GM18868 (cell line): ENCODE measurements around the gene TMEM178B.

Source experiments
- ATAC-seq: cut with Tn5 transposase; IDR thresholded peaks from one replicate; pipeline ENCODE4 v1.9.1; 2021; ENCODE audit warnings: mild to moderate bottlenecking, moderate library complexity; ENCODE audit not compliant: unreplicated experiment

Gene TMEM178B

DNA sequence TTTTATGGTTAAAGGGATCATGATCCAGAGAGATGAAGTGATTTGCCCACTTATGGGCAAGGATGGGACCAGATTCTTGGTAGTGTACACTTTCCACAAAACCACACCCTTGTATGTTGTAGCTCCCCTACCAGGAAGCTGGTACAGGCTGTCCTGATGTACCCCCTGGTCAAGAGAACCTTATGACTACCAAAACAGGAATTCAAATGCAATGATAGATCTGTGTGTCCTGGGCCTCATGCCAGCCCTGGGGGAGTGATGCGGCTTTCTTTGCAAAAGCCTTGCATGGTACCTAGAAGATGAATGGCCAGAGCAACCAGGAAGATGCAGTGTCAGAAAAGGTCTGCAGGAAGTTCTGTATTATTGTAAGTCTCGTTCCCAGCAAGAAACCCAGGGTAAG lies 382.4 kb downstream of the TMEM178B start:
- ATAC-seq = no peak

DNA sequence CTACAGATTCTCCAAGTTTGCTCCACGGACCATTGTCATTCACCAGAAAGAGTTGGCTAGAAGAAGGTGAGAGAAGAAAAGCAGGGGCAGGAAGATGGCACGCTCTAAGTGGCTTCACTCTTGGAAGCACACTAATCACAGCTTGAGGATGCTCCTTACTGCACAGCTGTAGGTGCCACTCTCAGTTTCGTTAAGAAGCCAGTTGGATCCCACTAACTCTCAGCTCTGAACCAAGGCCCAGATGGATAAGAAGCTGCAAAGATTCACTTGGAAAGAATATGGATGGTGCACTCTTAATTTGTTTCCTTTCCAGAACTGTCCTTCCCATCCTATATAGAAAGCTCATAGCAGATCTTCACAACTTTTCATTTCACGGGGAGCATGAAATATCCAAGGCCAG lies 382.8 kb downstream of the TMEM178B start:
- ATAC-seq = no peak

DNA sequence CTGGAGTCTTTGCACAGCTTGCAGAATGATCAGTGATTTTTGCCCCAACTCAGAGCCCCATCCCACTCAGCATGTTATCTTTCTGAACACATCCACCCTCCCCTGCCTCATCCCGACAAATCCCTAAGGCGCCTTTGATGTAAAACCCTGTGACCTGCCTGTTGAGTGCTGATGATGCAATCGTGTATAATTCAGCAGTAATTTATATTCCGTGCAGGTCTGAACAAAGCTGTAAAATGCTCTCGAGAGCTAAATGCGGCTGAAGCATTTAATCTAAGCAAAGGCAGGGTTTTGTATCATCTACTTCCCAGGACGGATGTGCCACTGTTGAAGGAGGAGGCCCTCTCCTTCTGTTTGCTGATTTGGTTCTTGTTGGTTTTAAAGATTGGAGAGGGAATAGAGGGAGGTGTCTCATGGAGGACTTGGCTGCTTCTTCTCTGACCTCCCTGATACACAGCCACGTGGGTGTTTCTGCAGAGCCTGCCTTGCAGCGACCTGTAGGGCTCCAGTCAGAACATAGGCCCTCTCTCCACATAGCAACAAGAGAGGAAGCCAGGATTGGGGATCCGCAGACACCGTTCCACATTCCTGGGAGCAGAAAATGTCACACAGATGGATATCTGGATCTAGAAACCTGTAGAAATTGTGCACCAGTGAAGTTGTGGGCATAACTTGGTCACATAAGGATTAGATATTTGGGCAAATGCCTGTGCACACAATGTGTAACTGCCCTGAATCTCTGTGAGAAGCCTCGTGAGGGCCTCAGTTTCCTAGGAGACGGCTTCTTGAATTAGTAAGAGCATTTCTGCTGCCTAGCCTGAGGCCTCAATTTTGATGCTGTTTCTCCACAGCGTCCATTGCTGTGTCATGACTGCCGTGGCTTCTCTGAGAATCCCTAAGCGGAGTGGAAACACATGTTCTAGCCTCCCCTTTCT lies 387.2 kb downstream of the TMEM178B start:
- ATAC-seq = no peak

DNA sequence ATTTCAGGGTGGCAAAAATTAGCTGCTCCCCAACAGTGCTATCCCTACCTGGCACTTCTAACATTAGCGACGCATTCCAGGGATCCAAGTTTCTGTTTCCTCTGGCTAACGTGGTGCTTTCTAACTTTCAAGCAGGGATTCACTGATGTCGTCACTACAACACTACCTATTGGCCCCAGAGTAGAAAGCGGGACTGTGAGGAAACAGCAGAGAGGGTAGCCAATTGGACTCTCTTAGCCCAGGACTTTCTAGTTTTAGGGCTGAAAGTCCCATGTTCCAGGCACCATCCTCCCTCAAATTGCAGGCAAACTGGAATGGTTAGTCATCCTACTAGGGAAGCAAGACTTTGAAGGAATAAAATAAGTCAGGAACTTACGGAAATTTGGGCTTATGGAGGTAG lies 388.1 kb downstream of the TMEM178B start:
- ATAC-seq = no peak

DNA sequence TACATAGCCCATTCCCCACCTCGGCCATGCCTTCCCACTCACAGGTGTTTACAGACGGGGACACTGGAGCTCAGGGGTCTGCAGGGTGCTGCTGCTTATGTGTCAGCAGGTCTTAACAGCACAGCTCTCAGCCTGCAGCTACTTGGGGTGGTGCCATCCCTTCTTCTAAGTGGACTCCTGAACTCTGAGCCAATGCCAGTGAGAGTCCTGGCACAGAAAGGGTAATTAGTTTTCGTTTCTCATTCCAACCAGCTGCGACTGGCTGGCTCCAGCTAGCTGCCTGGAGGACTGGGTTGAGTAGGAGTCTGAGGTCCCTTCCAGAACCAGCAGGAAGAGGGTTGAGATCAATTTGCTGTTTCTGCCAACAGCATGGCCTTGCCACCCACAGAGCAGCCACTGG lies 389.1 kb downstream of the TMEM178B start:
- no peak for ATAC-seq

DNA sequence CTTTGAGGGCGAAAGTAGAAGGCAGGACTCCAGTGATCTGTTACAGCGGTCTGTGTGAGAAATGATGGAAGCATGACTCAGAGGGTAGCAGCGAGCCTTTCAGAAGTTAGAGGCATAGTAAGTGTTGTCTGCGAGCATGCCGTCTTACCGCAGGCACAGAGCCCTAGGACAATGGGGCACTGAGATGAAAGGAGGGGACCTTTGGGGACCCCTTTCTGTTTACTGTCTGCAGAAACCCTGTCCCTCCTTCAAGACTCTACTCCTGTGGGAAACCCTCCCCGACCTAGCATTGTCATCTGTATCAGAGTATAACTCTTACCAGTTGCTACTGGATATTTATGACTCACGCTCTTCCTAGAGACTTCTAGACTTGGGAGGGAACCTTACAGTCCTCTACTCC lies 390.1 kb downstream of the TMEM178B start:
- no peak for ATAC-seq

DNA sequence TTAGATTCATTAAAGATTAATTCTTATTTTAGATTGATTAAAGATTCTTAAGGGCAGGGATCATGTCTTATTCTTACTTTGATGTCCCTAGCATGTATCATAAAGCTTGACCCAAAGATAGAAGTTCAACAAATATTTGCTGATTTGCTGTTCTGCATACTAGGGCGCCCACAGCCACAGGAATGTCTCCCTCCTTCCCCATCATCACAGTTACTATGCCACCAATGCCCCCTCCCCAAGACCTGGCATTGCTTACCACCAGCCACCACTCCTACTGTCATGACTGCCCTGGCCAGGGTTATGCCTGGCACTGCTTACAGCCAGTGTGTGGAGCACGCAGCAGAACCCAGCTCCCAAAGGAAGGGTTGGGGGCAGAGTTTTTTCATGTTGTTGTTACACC lies 390.7 kb downstream of the TMEM178B start:
- ATAC-seq = no peak

DNA sequence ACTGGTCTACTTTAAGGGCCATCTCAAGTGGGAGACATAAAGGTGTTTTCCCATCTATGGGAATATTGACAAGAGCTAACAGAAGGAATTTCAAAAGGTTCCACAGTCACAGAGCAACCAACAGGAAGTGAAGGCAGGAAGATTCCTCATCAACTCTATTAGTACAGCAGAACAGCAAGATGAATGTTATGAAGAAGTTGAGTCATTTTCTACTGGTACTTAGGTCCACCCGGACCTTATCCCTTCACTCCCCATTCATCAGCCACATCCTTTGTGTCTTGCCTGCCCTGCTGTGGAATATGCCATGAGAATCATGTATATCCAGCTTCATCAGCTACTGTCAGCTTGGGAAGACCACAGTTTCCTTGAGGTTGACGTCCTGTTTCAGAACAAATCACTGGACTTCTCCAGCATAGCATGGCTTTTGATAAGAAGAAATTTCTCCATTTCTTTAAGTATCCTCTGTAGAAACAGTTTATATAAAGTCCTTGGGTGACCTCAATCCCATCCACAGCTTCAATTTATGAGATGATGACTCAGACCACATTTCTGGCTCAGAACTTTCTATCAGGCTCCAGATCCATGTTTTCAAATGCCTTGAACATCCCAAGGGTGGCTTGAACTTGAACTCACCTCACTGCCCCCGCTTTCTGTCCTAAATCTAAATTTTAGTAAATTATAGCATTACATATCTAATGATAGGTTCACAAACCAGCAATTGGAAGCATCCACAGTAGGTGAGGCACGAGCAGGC lies 392.5 kb downstream of the TMEM178B start:
- ATAC-seq = no peak

DNA sequence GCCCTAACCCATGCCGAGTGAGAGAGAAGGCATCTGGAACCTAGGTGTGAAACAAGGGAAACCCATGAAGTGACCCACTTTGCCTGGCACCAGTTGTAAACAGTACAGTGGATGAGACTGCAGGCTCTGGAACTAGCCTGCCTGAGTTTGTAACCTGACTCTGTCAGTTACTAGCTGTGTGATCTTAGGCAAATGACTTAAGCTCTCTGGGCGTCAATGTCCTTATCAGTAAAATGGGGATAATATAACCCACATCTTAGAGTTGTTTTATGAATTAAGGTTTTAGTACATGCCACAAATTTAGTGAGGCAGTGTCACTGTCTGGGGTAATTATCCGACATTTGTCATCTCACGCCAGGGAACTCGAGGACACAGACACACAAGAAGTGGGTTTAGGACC lies 394.5 kb downstream of the TMEM178B start:
- ATAC-seq = no peak

DNA sequence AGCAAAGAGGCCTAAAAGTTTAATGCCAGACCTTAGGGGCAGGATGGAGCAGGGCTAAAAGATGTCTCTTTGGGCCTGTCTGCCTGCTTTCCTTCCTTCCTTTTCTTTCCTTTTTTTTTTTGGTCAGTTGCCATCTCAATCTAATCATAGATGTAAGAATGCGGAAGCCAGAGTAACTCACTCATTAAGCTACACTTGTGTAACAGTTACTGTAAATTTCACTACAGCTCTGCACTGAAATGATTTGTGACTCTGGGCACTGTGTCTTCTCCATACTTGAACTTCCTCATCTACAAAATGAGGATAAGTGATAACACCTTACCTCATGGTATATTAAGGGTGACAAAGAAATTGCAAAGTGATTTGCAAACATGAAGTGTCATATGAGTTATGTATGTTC lies 401.8 kb downstream of the TMEM178B start:
- no peak for ATAC-seq

DNA sequence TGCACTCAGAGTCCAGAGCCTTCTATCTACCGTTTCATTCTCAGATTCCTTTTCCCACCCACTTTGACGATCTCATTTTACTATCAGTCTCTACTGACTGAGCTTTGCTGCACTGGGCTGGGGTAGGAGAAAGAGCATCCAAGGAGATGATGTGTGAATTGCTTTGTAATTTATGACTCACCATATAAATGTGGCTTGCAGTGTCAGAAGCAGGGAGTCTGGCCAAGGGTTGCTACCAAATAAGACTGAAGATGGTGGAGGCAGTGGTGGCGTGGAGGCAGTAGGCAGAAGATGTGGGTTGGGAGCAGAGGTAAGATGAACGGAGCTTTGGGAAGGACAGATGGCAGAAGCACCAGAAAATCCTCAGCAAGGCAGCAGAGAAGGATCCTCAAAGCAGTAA lies 404.0 kb downstream of the TMEM178B start:
- no peak for ATAC-seq

DNA sequence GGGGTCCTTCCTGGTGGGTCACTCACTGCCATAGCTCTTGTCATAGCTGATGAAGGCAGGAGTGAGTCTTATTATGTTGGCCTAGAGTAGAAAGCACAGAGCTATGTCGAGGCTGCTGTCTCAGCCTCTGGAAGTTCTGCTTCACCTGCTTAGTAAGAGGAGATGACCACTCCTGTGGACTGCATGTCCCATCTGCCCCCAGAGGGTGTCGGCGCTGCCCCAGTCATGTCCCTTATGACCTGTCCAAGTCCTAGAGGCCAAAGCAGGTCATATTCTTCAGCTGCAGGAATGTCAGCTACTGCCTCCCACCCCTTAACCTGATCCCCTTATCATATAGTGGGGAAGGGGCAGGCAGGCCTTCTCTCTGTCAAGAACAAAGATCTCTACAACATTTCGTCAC lies 405.0 kb downstream of the TMEM178B start:
- ATAC-seq = no peak

DNA sequence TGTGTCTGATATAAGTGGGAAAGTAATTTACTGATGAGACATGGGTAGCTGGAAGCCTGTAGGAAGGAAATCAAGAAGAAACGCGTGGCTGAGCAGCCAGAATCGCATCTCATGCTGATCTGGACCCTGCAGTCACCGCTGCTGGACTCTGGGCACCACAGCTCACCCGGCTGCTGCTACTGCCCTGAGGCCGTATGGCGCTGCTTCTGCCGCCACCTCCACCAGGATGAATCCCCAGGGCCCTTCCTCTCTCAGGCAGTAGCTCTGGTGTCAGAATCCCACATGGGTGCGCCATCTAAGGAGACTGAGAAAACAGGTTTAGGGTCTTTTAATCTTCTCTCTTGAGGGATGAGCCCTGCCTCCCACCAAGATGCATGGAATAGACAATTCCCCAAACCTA lies 407.1 kb downstream of the TMEM178B start:
- ATAC-seq = no peak

DNA sequence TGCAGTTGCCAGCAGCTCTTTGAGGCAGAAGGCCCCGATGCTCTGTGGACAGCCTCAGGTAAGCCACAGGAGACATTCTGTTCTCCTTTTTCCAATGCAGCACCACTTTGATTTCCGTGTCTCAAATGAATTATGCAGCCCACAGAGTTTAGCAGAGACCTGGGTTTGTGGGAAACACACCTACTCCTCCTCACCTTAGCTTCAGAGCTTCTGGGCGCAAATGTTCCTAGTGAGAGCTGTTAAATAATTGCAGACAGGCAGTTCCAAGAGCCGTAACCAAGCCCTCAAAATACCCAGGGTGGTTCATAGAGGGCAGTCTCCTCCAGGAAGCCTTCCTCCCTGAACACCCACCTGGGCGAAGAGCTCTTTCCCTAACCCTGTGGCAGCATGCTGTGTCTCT lies 408.1 kb downstream of the TMEM178B start:
- ATAC-seq = no peak

DNA sequence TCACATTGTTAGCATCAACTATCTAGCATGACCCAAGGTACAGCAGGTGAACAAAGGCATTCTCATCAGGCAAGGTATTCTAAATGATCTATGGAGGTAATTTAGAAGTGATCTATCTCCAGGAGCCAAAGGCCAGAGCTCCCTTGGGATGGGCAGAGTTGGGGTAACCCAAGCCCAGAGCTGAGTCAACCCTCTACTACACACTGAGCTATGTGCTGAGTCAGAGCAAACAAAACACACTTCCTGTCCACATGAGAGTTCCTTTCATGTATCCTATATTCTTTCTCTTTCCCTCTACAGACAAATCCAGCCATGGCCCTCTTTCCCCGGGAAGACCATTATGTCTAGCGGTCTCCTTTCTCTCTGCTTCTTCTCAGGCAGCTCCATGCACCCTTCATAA lies 409.2 kb downstream of the TMEM178B start:
- no peak for ATAC-seq

DNA sequence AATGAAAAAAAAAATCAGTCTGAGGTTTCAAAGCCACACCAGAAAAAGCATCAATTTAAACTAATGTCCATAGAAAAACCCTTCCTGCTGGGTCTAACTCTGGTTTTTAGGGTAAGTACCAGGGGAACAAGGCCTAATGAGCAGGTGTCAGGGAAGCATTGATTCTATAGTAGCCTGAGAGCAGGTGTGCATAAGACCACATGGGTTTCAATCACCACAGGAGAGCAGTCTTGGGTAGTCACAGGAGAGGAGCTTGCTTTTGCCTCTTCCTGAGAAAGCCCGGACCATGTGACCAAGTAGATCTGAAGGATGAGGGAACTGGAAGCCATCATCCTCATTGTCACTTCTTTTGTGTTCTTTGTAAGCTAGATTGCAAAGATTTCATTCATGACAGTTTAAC lies 411.0 kb downstream of the TMEM178B start:
- no peak for ATAC-seq

DNA sequence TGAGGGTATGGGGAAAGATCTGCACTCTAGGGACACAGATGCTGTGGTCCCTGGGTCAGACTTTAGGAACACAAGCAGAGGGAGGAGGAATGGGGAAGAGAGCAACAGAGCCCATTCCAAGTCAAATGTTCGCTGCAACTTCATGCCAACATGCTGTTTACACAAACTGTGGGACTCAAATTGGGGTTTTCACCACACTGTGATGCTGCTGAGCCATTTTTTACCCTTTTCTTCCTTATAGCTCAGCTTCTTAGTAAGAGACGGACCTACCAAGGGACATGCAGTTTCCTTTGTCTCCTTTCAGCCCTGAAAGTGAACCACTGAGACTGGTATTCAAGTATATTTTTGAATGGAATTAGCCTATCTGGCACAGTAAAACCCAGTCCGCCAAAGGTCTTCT lies 413.1 kb downstream of the TMEM178B start:
- no peak for ATAC-seq

DNA sequence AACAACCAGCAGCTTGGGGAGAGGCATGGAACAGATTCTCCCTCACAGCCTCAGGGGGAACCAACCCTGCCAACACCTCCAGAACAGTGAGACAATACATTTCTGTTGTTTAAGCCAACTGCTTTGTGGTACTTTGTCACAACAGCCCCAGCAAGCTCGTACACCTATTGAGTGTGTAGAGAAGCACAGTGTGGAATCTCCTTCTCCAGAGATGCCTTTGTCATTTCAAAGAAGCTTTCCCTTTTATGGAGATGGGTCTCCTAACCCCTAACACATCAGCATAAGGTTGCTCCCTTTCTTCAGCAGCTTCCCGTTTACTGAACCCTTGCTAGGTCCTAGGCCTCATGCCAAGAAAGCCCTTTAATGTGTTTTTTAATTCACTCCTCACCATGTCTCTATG lies 416.6 kb downstream of the TMEM178B start:
- no peak for ATAC-seq

DNA sequence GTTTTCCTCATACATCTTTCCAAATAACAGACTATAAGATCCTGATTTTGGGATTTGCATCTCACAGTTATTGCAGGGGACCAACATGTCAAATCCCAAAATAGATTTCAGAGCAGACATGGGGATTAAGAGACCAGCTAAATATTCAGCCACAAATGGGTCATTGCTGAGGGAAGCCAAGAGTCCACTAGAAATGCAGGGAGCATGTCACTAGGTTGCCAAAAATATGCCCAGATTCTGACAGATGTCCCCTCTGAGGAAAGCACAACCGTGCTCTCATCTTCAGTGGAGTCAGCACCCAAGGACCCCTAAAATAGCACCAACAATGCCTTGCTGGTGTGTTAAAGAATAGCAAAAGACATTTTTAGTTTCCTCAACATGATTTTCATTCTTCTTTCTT lies 421.2 kb downstream of the TMEM178B start:
- ATAC-seq = no peak

DNA sequence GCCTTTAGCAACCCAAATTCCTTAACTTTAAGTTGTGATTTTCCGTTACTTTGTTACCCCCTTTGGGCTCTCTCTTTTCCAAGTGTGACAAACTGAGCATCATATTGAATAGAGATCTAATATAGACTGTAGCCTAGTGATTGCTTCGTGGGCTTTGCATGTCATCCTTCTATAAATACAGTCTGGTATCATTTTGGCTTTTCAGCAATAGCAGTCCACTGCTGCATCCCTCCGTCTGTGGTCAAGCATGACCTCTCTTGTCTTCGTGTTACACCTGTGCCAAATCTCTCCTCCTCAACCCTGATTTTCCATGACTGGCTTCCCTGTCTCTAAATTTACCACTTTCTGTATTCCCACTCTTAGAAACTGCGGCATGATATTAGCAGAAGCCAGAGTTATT lies 423.5 kb downstream of the TMEM178B start:
- no peak for ATAC-seq

DNA sequence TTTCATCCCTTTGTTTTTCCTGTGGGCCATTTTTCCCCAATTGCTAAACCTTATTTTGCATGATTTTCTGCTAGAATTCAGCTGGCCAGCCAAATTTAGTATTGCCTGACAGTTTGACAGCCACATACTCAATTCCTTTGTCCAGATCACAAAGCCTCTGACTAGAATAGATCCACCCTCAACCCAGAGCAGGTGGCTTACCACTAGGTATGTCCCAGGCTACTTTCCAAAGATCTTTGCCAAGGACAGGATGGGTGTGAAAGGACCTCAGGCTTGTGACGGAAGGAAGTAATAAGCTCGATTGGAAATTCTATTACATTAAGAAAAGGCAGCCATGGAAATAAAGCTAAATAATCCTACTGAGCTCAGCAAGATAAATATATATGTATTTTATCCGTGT lies 426.7 kb downstream of the TMEM178B start:
- no peak for ATAC-seq

DNA sequence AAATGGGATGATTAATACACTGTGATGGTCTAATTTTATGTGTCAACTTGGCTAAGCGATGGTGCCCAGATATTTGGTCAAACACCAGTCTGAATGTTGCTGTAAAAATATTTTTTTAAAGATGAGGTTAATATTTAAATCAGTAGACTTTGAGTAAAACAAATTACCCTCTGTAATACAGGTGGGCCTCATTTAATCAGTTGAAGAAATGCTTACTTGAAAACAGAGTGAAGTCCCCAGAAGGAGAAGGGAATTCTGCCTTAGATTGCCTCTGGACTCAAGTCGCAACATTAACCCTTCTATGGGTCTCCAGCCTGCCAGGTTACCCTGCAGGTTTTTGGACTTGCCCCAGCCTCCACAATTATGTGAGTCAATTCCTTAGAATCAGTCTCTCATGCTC lies 427.6 kb downstream of the TMEM178B start:
- ATAC-seq = no peak
